Breast epithelium (tissue), 4 donors: ENCODE data around the gene GDNF. TPM values are rescaled to one million over a fixed set of nuclear protein-coding genes. Genes with fewer than 3 reads are reported as not detected.
"Not testable (repeated sequence)": the region's sequence is repeated elsewhere in the genome, so short reads cannot be mapped to it uniquely, and the experiment has no call there.

Experiments used
- DNase-seq, 2 donors: peaks; one replicate each; pipeline ENCODE4 v3.0.0-alpha.2; 2019; ENCODE audit warnings: low spot score in 2 of 2
- H3K27ac ChIP-seq, 2 donors: fragments of 200-600 bp; sonication (generic) in 1 of 2; one replicate each; pipeline ENCODE4 v1.5.1; 2016 to 2019; ENCODE audit warnings: mild to moderate bottlenecking in 1 of 2
- H3K27me3 ChIP-seq, 2 donors: fragments of 200-600 bp; sonication (generic) in 1 of 2; one replicate each; pipeline versions ENCODE4 v1.5.1 to v1.6.0; 2017 to 2019; ENCODE audit warnings: control low read depth in 1 of 2, mild to moderate bottlenecking in 1 of 2
- H3K36me3 ChIP-seq: fragments of 200-600 bp; one replicate; pipeline ENCODE4 v1.5.1; 2019
- H3K4me1 ChIP-seq, 2 donors: fragments of 200-600 bp; sonication (generic); one replicate each; pipeline ENCODE4 v1.5.1; 2016 to 2019; ENCODE audit warnings: control low read depth in 1 of 2
- H3K4me3 ChIP-seq, 3 donors: fragments of 200-600 bp; sonication (generic); 1 replicate in 2 of 3; 2 replicates in 1 of 3; pipeline ENCODE4 v1.5.1; 2016 to 2019; ENCODE audit warnings: mild to moderate bottlenecking in 3 of 3, moderate library complexity in 2 of 3
- H3K9me3 ChIP-seq, 2 donors: fragments of 200-600 bp; sonication (generic) in 1 of 2; one replicate each; pipeline ENCODE4 v1.5.1; 2016 to 2019; ENCODE audit warnings: control low read depth in 1 of 2
- POLR2A ChIP-seq: fragments of 450-650 bp; IDR thresholded peaks from one replicate; pipeline ENCODE4 v1.6.1; 2016; ENCODE audit warnings: antibody characterized with exemption, mild to moderate bottlenecking, moderate library complexity
- POLR2AphosphoS5 ChIP-seq, 3 donors: sonication (generic); formaldehyde crosslinking; IDR thresholded peaks; one replicate each; pipeline ENCODE4 v1.6.1; 2017; ENCODE audit warnings: antibody characterized with exemption in 3 of 3
- intact Hi-C: fragments of 100-400 bp; cut with DNase I; formaldehyde crosslinking; loops from one replicate; pipeline ENCODE4 v1.15.1; 2023; ENCODE audit warnings: low total_unique reads
- total RNA-seq, 3 donors: library from RNA; depleted of rRNA; stranded (reverse); fragments of >200 nt; gene quantifications; one replicate each; pipeline ENCODE4 v1.1.0, GENCODE V29; 2016
- TF ChIP-seq, protein P1 (sequence below), 3 donors: fragments of 450-650 bp; IDR thresholded peaks; one replicate each; pipeline ENCODE4 v1.5.1; 2016 to 2017; ENCODE audit warnings: antibody characterized with exemption in 3 of 3, mild to moderate bottlenecking in 3 of 3, moderate library complexity in 3 of 3

GDNF gene
- total RNA-seq, 3 donors from 2014 or later = 0.15 to 0.33 TPM; not detected in 1

- Histone ChIP-seq H3K9me3 (no peaks in the 10 kb centered on the region), H3K4me3 (no peak overlapping the region), H3K36me3 (no peaks in the 10 kb centered on the region), H3K4me1 (no peaks in the 10 kb centered on the region), H3K27ac (no peak overlapping the region), H3K27me3 (no peaks in the 10 kb centered on the region)
- no peak for TF ChIP-seq POLR2A
- TF ChIP-seq POLR2AphosphoS5 (IDR thresholded peaks at IDR 0.05) = no peak
- TF ChIP-seq, protein P1, sequence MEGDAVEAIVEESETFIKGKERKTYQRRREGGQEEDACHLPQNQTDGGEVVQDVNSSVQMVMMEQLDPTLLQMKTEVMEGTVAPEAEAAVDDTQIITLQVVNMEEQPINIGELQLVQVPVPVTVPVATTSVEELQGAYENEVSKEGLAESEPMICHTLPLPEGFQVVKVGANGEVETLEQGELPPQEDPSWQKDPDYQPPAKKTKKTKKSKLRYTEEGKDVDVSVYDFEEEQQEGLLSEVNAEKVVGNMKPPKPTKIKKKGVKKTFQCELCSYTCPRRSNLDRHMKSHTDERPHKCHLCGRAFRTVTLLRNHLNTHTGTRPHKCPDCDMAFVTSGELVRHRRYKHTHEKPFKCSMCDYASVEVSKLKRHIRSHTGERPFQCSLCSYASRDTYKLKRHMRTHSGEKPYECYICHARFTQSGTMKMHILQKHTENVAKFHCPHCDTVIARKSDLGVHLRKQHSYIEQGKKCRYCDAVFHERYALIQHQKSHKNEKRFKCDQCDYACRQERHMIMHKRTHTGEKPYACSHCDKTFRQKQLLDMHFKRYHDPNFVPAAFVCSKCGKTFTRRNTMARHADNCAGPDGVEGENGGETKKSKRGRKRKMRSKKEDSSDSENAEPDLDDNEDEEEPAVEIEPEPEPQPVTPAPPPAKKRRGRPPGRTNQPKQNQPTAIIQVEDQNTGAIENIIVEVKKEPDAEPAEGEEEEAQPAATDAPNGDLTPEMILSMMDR (IDR thresholded peaks at IDR 0.05) = no peak
- no peak for DNase-seq
- intact Hi-C loops = no loop called here
Observed at GRCh38 chr5:37806016-37806415, 33.8 kb downstream of the GDNF start.

- no peak overlapping the region for H3K27ac ChIP-seq
- H3K4me3 ChIP-seq = no peak overlapping the region
- TF ChIP-seq, protein P1 (IDR thresholded peaks at IDR 0.05) = no peak
- TF ChIP-seq POLR2AphosphoS5 (IDR thresholded peaks at IDR 0.05) (no peak), POLR2A (no peak)
- intact Hi-C loops = no loop called here
- H3K27me3 ChIP-seq = no peaks in the 10 kb centered on the region
- no peak for DNase-seq
- H3K4me1 ChIP-seq = no peaks in the 10 kb centered on the region
- H3K36me3 ChIP-seq = no peaks in the 10 kb centered on the region
- no peaks in the 10 kb centered on the region for H3K9me3 ChIP-seq
Observed at GRCh38 chr5:37804401-37804800, 35.4 kb downstream of the GDNF start.

- H3K9me3 ChIP-seq = no peaks in the 10 kb centered on the region
- intact Hi-C loops = no loop called here
Observed at GRCh38 chr5:37803487-37803886, 36.4 kb downstream of the GDNF start.

GRCh38 chr5:37801521-37801920 is 38.3 kb downstream of the GDNF start:
- no peak overlapping the region for H3K27ac ChIP-seq
- intact Hi-C loops = no loop called here
- H3K36me3 ChIP-seq = no peaks in the 10 kb centered on the region
- no peak overlapping the region for H3K4me3 ChIP-seq
- no peaks in the 10 kb centered on the region for H3K9me3 ChIP-seq
- TF ChIP-seq POLR2AphosphoS5 (IDR thresholded peaks at IDR 0.05) = no peak
- TF ChIP-seq POLR2A = no peak
- TF ChIP-seq, protein P1 (IDR thresholded peaks at IDR 0.05) = no peak
- no peaks in the 10 kb centered on the region for H3K4me1 ChIP-seq
- H3K27me3 ChIP-seq = no peaks in the 10 kb centered on the region
- no peak for DNase-seq

More at GRCh38 chr5:37803487-37803886, 36.4 kb downstream of the GDNF start:
- Histone ChIP-seq H3K27ac (no peak overlapping the region), H3K4me3 (no peak overlapping the region), H3K36me3 (no peaks in the 10 kb centered on the region), H3K4me1 (no peaks in the 10 kb centered on the region), H3K27me3 (no peaks in the 10 kb centered on the region)
- TF ChIP-seq POLR2A (no peak), POLR2AphosphoS5 (IDR thresholded peaks at IDR 0.05) (no peak)
- TF ChIP-seq, protein P1 (IDR thresholded peaks at IDR 0.05) = no peak
- DNase-seq = no peak

DNA sequence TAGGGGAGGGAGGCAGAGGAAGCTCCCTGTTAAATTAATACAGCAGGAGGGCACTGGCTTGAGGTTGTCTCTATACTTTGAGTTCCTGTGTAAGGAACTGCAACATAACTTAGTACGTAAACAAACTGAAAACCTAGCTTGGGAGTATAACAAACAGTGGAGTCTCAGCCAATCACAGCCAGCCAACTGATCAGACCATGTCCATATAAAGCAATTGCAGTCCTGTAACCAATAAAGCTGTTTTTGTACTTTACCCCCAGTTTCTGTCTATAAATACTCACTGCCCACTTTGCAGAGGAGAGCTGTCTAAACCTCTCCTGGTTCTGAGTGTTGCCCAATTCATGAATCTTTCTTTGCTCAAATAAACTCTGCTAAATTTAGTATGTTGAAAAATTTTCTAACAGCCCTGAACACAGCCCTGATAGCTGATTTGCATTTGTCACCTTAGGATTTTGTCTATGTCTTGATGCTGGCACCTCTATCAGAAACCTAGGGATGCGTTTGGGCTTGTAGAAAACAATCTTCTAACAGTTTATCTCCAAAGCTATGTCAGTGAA is 39.9 kb downstream of the GDNF start:
- Histone ChIP-seq H3K4me1 (no peaks in the 10 kb centered on the region), H3K4me3 (no peak overlapping the region), H3K9me3 (peaks cover under 1 to 13% of the 10 kb centered on the region in 2 donors), H3K36me3 (no peaks in the 10 kb centered on the region), H3K27ac (no peak overlapping the region), H3K27me3 (no peaks in the 10 kb centered on the region)
- TF ChIP-seq, protein P1 (IDR thresholded peaks at IDR 0.05) = no peak
- TF ChIP-seq POLR2A (no peak), POLR2AphosphoS5 (IDR thresholded peaks at IDR 0.05) (no peak)
- intact Hi-C loops = loop anchor here (5.0 kb wide), 1 partner anchor 282 kb away; no protein-coding TSS in a partner anchor
- DNase-seq = no peak

DNA sequence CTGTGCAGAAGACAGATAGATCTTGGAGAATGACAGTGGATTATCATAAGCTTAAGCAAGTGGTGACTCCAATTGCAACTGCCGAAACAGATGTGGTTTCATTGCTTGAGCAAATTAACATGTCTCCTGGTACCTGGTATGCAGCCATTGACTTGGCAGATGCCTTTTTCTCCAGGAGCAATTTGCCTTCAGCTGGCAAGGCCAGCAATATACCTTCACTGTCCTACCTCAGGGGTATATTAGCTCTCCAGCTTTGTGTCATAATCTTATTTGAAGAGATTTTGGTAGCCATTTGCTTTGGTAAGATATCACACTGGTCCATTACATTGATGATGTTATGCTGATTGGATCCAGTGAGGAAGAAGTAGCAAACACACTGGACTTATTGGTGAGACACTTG is 43.4 kb downstream of the GDNF start:
- not testable (repeated sequence) for H3K27me3 ChIP-seq, H3K4me3 ChIP-seq, DNase-seq, H3K27ac ChIP-seq, H3K4me1 ChIP-seq, H3K36me3 ChIP-seq
- peaks cover 10 to 26% of the 10 kb centered on the region in 2 donors for H3K9me3 ChIP-seq
- intact Hi-C loops = loop anchor here (5.0 kb wide), 1 partner anchor 286 kb away; no protein-coding TSS in a partner anchor

GRCh38 chr5:37795292-37795691 is 44.5 kb downstream of the GDNF start:
- H3K27me3 ChIP-seq, H3K4me3 ChIP-seq, DNase-seq, H3K27ac ChIP-seq, H3K4me1 ChIP-seq, H3K36me3 ChIP-seq: not testable (repeated sequence)
- H3K9me3 ChIP-seq = peaks cover 10 to 26% of the 10 kb centered on the region in 2 donors
- intact Hi-C loops = loop anchor here (5.0 kb wide), 1 partner anchor 287 kb away; no protein-coding TSS in a partner anchor
